Glomerular endothelial cell (primary cell): Measurements from ENCODE around the gene TRIM9. TPM values are rescaled to one million over a fixed set of nuclear protein-coding genes. Genes with fewer than 3 reads are reported as not detected.

Source experiments
- DNase-seq: peaks from one replicate; pipeline ENCODE4 v3.0.0-alpha.2; 2011; ENCODE audit warnings: low read depth, low spot score; ENCODE audit errors: extremely low read depth
- total RNA-seq: library from RNA; depleted of rRNA; stranded (reverse); fragments of >200 nt; gene quantifications from 2 replicates; pipeline ENCODE4 v1.2.3, GENCODE V29; 2015

Gene TRIM9
- total RNA-seq, 1 donor from 2014 or later, result 0.06 TPM

- DNase-seq, result no peak
Measured at GRCh38 chr14:51093371-51094281, 1.3 kb downstream of the TRIM9 start.

- DNase-seq, result no peak
Measured at GRCh38 chr14:51092965-51093364, 1.9 kb downstream of the TRIM9 start.

- DNase-seq, result no peak
Measured at GRCh38 chr14:51089278-51089677, 5.6 kb downstream of the TRIM9 start.

DNA sequence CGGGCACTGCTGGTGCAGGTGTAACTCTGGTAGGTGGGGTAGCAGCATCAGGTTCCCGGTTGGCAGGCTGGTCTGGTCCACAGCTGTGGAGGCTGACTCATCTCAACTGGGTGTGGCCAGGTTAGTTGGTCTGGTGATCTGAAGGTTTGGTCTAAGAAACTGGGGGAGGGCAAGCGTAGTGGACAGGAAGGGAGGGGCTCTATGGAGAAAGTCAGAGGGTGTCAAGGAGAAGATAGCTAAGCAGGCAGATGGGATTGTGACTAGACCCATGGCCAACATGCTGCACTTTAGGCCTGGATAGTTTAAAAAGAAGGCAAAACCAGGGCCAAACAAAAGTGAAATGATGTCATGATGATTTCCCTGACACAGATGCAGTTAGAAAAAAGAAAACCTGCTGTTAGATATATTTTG lies 7.9 kb downstream of the TRIM9 start:
- DNase-seq, result no peak

DNA sequence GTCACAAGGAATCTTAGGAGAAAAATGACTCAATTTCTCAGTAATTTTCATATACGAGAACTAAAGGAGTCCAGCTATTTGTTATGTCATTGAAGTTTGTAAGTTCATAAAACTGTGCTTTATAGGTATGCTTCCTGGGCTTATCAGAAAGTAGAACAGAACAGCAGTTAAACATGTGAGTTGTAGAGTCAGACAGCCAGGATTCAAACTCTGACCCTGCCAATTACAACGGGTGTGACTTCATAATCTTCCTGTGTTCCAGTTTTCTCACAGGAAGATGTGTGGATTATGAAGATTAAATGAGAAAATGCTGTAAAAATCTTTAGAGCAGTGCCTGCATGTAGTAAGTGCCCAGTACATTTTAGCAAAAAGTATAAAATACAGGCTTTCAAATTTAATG lies 8.9 kb downstream of the TRIM9 start:
- DNase-seq, result no peak

DNA sequence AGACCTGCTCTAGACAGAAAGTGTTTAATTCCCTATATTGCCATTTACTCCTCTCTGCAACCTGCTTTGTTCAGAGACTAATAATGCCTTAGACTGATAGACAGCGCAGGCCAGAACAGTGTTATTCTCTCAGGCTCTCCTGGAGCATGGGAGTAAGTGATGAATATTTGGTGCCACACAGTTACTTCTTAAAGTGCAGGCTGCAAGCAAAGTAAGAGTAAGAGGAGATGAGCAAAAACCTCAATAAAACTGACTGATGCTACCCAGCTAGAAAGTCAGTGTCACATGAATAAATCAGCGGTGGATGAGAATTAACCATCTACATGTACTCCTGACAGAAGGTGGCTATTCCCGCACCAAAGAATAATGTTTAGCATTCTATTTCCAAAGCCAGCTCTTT lies 9.9 kb downstream of the TRIM9 start:
- no peak for DNase-seq

DNA sequence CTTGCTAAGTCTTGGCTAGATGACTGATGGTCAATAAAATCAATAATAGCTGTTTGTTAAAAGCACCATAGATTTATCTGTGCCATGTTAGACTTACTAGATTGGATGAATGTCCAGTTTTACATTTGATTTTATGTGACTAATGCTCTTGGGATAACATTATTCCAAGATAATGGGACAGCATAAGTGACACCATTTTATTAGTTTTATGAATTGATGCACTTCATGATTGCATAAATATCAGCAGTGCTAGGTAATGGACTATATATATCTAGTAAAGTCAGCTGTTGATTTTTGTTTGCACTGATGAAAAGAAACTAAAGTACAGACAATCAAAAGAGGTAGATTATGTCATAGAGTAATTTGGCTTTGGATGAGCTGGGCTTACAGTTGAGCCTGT lies 10.4 kb downstream of the TRIM9 start:
- DNase-seq, result no peak

GRCh38 chr14:51082349-51082748 lies 12.6 kb downstream of the TRIM9 start:
- no peak for DNase-seq

DNA sequence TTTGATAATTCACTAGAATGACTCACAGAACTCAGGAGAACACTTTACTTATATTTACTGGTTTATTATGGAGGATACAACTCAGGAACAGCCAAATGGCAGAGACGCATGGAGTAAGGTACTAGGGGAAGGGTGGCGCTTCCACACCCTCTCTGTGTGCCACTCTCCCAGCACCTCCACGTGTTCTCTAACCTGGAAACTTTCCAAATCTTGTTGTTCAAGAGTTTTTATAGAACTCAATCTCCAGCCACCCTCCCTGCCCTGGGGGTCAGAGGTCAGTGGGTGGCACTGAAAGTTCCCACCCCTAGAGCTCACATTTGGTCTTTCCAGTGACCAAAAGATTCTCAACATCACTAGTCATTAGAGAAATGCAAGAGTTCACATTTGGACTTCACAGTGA lies 13.2 kb downstream of the TRIM9 start:
- no peak for DNase-seq

DNA sequence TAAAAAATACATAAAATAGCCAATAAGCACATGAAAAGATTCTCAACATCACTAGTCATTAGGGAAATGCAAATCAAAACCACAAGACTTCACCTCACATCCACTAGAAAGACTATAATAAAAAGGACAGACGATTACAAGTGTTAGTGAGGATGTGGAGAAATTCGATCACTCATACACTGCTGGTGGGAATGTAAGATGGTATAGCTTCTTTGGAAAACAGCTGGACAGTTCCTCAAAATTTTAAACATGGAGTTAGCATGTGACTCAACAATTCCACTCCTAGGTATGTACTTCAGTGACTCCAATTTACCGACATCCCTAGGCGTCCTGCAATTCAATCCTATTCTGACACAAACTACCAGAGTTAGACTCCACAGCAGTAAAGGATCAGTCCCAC lies 13.7 kb downstream of the TRIM9 start:
- no peak for DNase-seq

DNA sequence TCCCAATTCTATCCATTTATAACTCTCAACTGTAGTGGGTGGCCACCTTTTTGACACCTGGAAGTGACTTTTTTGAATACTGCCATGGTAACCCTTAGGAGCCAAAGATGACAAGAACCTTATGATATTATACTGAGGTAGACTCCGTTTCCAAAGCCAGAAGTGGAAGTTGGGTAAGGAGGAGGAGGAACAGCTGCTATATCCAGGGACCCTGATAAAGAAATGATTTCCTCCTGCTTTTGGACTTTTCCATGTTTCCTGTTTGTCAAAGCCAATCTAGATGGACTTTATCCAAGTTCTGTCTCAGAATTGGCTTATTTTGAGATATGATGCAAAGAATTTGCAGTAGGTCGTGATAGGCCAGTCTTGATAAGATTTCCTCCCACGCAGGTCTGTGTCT lies 14.3 kb downstream of the TRIM9 start:
- no peak for DNase-seq

DNA sequence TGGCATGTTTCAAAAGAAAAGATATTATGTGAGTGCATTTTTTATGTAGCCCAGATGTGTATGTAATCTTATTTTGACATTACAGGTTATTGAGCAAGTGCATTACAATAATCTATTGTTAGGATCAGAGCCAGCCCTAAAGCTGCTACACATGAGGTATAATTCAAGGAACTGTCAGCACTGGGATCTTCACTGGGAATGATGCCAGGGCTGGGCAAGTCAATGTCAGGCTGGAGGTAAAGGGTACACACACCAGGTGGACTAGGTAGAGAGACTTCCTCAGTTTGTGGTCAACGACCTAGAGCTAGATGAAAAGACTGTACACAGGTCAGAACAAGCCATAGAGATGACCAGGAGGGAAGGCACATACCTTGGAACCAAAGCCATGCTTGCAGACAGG lies 15.4 kb downstream of the TRIM9 start:
- DNase-seq, result no peak

DNA sequence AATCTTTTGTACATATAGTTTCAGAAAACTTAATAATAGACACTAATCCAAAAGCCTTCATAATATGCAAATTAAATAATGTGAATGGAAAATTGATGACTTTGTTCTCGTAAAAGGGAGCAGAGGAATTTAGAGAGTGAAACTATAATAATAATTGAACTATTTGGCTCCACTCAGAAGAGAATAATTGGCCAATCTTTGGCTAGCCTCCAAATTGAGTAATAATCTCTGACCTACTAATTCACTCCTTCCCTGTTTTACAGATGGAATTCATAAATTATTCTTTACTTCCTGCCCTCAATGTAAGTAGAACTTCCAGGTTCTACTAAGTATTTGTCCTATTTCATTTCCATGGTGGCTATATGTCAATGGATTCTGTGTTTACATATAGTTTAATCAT lies 15.8 kb downstream of the TRIM9 start:
- no peak for DNase-seq

- DNase-seq, result no peak
Measured at GRCh38 chr14:51074701-51075385, 20.1 kb downstream of the TRIM9 start.

- no peak for DNase-seq
Measured at GRCh38 chr14:51073731-51074130, 21.2 kb downstream of the TRIM9 start.

GRCh38 chr14:51072976-51073375 lies 21.9 kb downstream of the TRIM9 start:
- DNase-seq, result no peak

GRCh38 chr14:51071857-51072256 lies 23.0 kb downstream of the TRIM9 start:
- no peak for DNase-seq

- DNase-seq, result no peak
Measured at GRCh38 chr14:51070726-51071125, 24.2 kb downstream of the TRIM9 start.

DNA sequence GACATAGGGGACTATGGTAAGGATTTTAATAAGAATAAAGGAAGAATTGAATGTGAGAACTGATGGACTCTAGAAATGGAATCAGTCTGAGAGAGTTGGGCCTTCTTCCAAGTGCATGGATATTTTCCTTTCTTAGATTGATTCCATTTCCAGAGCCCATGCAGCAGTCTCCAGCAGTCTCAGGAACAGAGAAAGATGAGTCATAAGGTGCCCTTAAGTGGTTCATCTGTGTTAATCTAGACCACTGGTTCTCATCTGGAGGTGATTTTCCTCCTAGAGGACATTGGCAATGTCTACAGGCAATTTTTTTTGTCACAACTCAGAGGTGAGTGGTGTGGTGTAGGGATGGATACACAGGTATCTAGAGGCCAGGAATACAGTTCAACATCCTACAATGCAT lies 25.9 kb downstream of the TRIM9 start:
- DNase-seq, result no peak

DNA sequence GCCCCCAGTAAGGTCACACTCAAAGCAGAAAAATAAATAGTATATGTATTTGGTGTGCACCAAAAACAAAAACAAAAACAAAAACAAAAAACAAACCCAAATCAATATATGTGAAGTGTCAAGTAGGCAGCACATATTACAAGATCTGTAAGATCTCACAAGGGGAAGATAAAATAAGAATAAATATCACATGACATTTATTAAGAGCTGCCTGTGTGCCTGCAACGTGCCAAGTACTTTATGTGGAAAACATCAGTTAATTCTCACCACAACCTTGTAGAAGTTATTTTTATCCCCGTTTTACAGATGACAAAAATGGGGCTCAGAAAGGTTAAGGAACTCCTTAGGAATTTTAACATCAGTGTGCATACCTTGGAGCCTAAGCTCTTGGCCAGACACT lies 26.6 kb downstream of the TRIM9 start:
- DNase-seq, result no peak

- DNase-seq, result no peak
Measured at GRCh38 chr14:51067295-51067694, 27.6 kb downstream of the TRIM9 start.

- no peak for DNase-seq
Measured at GRCh38 chr14:51066576-51066975, 28.3 kb downstream of the TRIM9 start.
